K562 (cell line): ENCODE measurements around the gene ZDHHC8. TPM values are rescaled to one million over a fixed set of nuclear protein-coding genes. Genes with fewer than 3 reads are reported as not detected.

Experiments used
- ARID4B ChIP-seq: sonication (generic); formaldehyde crosslinking; IDR thresholded peaks from 2 replicates; pipeline ENCODE4 v1.8.0; 2022; ENCODE audit warnings: mild to moderate bottlenecking, missing genetic modification reagents
- CEBPG ChIP-seq, 3 experiments: fragments of 200-800 bp in 1 of 3; sonication (Bioruptor generic) in 1 of 3; sonication (generic) in 1 of 3; formaldehyde crosslinking in 1 of 3; IDR thresholded peaks in 2 of 3; conservative IDR thresholded peaks in 1 of 3; 2 replicates each; pipeline versions ENCODE4 v1.6.1 to v1.8.0; 2016 to 2022; ENCODE audit warnings: missing compliant biosample characterization in 2 of 3, missing genetic modification characterization in 2 of 3, mild to moderate bottlenecking in 1 of 3, missing genetic modification reagents in 1 of 3
- ETS2 ChIP-seq: IDR thresholded peaks from 2 replicates; pipeline ENCODE4 v1.6.1; 2016; ENCODE audit warnings: borderline replicate concordance, missing genetic modification characterization, mild to moderate bottlenecking, moderate library complexity, missing compliant biosample characterization; ENCODE audit not compliant: poor library complexity, severe bottlenecking
- GABPA ChIP-seq: fragments of 200-800 bp; sonication (Bioruptor generic); conservative IDR thresholded peaks from 2 replicates; pipeline ENCODE4 v1.6.1; 2016; ENCODE audit warnings: low read depth, missing genetic modification characterization, missing compliant biosample characterization
- HBP1 ChIP-seq: fragments of 450-650 bp; formaldehyde crosslinking; IDR thresholded peaks from 2 replicates; pipeline ENCODE4 v1.4.0; 2022; ENCODE audit warnings: missing genetic modification characterization
- KDM1A ChIP-seq, 2 experiments: fragments of 450-650 bp; IDR thresholded peaks; 2 replicates each; pipeline ENCODE4 v1.6.1; 2016; ENCODE audit warnings: mild to moderate bottlenecking in 2 of 2
- MITF ChIP-seq: IDR thresholded peaks from 2 replicates; pipeline ENCODE4 v1.6.1; 2014; ENCODE audit warnings: antibody characterized with exemption
- PTRF ChIP-seq: fragments of 450-650 bp; IDR thresholded peaks from 2 replicates; pipeline ENCODE4 v1.6.1; 2016; ENCODE audit warnings: mild to moderate bottlenecking, missing genetic modification characterization, missing compliant biosample characterization
- RUNX1 ChIP-seq: sonication (generic); IDR thresholded peaks from 2 replicates; pipeline ENCODE4 v1.6.1; 2016; ENCODE audit warnings: antibody characterized with exemption, low read depth
- SFPQ ChIP-seq: fragments of 200-400 bp; formaldehyde crosslinking; IDR thresholded peaks from 2 replicates; pipeline ENCODE4 v1.6.1; 2017; ENCODE audit warnings: mild to moderate bottlenecking, low read depth, low read length, moderate library complexity
- SMARCA5 ChIP-seq: fragments of 450-650 bp; IDR thresholded peaks from 2 replicates; pipeline ENCODE4 v1.6.1; 2016
- YY1 ChIP-seq, 3 experiments: IDR thresholded peaks; 2 replicates each; pipeline ENCODE4 v1.6.1; 2011; ENCODE audit warnings: low read length in 2 of 3, mild to moderate bottlenecking in 2 of 3, moderate library complexity in 2 of 3, borderline replicate concordance in 1 of 3, control low read depth in 1 of 3, low read depth in 1 of 3; ENCODE audit not compliant: insufficient read depth in 3 of 3, insufficient replicate concordance in 2 of 3, control insufficient read depth in 1 of 3, insufficient read length in 1 of 3; ENCODE audit errors: extremely low read depth in 1 of 3
- ZNF347 ChIP-seq: fragments of 450-650 bp; formaldehyde crosslinking; IDR thresholded peaks from 2 replicates; pipeline ENCODE4 v1.4.0; 2020; ENCODE audit warnings: low read depth, mild to moderate bottlenecking, moderate library complexity
- ZNF431 ChIP-seq: sonication (generic); formaldehyde crosslinking; IDR thresholded peaks from 2 replicates; pipeline ENCODE4 v1.8.0; 2022; ENCODE audit warnings: mild to moderate bottlenecking, missing genetic modification reagents
- ZNF830 ChIP-seq: fragments of 250-450 bp; sonication (Bioruptor Pico); IDR thresholded peaks from 2 replicates; pipeline ENCODE4 v1.5.0; 2021; ENCODE audit warnings: mild to moderate bottlenecking
- polyA plus RNA-seq, 8 experiments: library from polyadenylated mRNA; depleted of rRNA in 4 of 8; stranded (reverse) in 5 of 8; unstranded in 3 of 8; fragments of >200 nt; fragmentation: Nextera tagmentation in 2 of 8; fragmentation: Illumina TruSeq in 1 of 8; extraction: Ambion mirVana in 2 of 8; extraction: Trizol in 1 of 8; gene quantifications; 2 replicates each; pipeline versions ENCODE4 v1.2.1 to v1.2.3, GENCODE V29; 2011 to 2014; ENCODE audit warnings: inconsistent platforms in 1 of 8, missing spikeins in 1 of 8
- total RNA-seq, 7 experiments: library from RNA; depleted of rRNA in 6 of 7; stranded (reverse); fragments of >200 nt in 6 of 7; fragmentation: Illumina TruSeq in 2 of 7; extraction: Trizol in 2 of 7; gene quantifications; 2 replicates each; pipeline versions ENCODE4 v1.2.1 to v1.2.3, GENCODE V29; 2011 to 2021; ENCODE audit warnings: low replicate concordance in 1 of 7

ZDHHC8 gene
- total and polyA plus RNA-seq, 9 of the 15 experiments (the other 6 are each of a cell fraction or from before 2014, with no cell fraction given), result 0.04 to 109 (median 16.4) TPM

GRCh38 chr22:20109411-20110358 is 21.9 kb upstream of the ZDHHC8 start (continued):
- TF ChIP-seq MITF (no peak), ETS2 (tag) (no peak), SFPQ (no peak), PTRF (tag) (no peak), GABPA (tag) (no peak), CEBPG (CRISPR knock-in tag; IDR thresholded peaks at IDR 0.05) (no peak), CEBPG (tag; conservative IDR thresholded peaks at IDR 0.05 in 1 of 2, IDR thresholded peaks at IDR 0.05 in 1 of 2) (no peak), SMARCA5 (no peak), ZNF347 (no peak), RUNX1 (no peak), ARID4B (no peak), YY1 (IDR thresholded peaks at IDR 0.05; ENCODE audit: borderline replicate concordance in 1 of 3, control insufficient read depth in 1 of 3, extremely low read depth in 1 of 3, insufficient read depth in 3 of 3, insufficient read length in 1 of 3, insufficient replicate concordance in 2 of 3, low read depth in 1 of 3, low read length in 2 of 3) (no peak), KDM1A (IDR thresholded peaks at IDR 0.05) (no peak), ZNF431 (CRISPR knock-in tag) (no peak), ZNF830 (CRISPR knock-in tag) (no peak), HBP1 (peak; percentile 14; the same call in 1 of the 2 replicates)
